RWPE1 (cell line): Measurements from ENCODE around the gene GRAMD1B.
A peak's percentile ranks its signal among the peaks of the same experiment; 100 is the strongest.
"Not testable (repeated sequence)": the region's sequence is repeated elsewhere in the genome, so short reads cannot be mapped to it uniquely, and the experiment has no call there.

Experiments
- CTCF ChIA-PET: fragments of 350-600 bp; sonication (Branson Sonifier 250); formaldehyde crosslinking; extraction: SDS; loops from one replicate; lab custom pipeline; 2021; lab: Yijun Ruan, JAX
- POLR2A ChIA-PET: fragments of 400-600 bp; formaldehyde crosslinking; extraction: SDS; loops from one replicate; lab custom pipeline; 2020; ENCODE audit warnings: antibody characterized with exemption; ENCODE audit not compliant: low non-redundant PET; lab: Yijun Ruan, JAX
- DNase-seq: peaks from one replicate; pipeline ENCODE4 v3.0.0; 2012; ENCODE audit warnings: low spot score
- H3K27ac ChIP-seq: fragments of 450-650 bp; 2 replicates; pipeline ENCODE4 v1.5.1; 2017
- TF ChIP-seq, protein P1 (sequence below): fragments of 450-650 bp; conservative IDR thresholded peaks from 2 replicates; pipeline ENCODE4 v1.5.1; 2017; ENCODE audit warnings: low read depth, mild to moderate bottlenecking

Gene GRAMD1B

DNA sequence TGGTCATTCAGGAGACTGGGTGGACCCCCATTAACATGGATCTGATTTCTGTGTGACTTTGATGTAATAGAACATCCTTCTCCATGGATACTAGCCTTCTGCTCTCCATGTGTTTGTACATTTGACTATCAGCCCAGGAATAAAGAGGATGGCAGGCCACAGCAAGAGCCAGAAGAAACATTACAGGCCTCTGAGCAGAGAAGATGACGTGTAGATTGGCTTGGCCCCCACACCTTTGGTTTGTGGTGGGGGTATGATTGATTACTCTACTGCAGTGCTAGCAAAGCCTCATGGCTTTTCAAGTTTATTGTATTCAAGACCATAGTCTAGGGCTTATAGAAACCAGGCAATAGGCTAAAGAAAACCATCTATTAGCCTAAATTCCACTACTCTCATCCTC is 77.0 kb downstream of the GRAMD1B start:
- TF ChIP-seq, protein P1, sequence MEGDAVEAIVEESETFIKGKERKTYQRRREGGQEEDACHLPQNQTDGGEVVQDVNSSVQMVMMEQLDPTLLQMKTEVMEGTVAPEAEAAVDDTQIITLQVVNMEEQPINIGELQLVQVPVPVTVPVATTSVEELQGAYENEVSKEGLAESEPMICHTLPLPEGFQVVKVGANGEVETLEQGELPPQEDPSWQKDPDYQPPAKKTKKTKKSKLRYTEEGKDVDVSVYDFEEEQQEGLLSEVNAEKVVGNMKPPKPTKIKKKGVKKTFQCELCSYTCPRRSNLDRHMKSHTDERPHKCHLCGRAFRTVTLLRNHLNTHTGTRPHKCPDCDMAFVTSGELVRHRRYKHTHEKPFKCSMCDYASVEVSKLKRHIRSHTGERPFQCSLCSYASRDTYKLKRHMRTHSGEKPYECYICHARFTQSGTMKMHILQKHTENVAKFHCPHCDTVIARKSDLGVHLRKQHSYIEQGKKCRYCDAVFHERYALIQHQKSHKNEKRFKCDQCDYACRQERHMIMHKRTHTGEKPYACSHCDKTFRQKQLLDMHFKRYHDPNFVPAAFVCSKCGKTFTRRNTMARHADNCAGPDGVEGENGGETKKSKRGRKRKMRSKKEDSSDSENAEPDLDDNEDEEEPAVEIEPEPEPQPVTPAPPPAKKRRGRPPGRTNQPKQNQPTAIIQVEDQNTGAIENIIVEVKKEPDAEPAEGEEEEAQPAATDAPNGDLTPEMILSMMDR, result no peak
- H3K27ac ChIP-seq, result no peak overlapping the region
- no peak for DNase-seq
- CTCF ChIA-PET, result interaction anchor here (0.6 kb wide), 1 partner anchor 34 kb away, joined by 3 read pairs; no protein-coding TSS in a partner anchor
- POLR2A ChIA-PET, result no interaction called here

DNA sequence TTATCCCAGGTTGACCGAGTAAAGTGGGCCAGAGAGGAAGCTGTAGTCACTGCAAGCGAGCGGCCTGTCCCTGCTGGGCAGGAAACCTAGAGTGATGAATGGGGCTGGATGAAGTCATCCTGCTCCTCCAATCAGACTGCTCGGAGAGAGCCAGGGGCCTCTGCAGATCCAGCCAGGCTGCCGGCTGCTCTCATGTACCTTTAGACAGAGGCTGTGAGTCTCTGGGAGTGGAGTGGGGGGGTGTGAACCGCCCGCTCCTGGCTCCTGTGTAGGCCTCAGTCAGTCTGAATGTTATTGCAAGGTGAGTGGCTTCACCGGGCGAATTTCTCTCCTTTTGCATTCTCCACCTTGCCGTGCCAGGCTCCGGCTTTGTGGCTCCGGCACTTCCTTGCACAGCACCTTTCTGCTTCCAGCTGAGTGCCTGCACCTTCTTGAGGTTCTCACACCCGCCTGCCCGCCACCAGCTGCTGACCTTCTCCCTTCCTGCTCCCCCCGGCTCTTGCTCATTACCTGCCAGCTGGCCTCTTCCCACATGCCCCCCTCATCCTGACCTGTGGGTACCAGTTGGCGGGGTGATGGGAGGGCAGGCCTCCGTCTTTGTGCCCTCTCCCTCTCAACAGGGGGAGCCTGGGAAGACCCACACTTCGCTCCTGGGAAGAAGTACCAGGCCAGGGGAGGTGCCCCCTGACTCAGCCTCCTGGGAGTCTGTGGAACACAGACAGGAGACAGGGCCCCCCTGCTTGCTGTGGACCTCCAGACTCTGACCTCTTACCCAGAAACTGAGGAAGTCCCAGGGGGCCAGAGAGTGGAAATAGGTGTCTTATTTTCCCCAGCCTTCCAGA is 79.9 kb downstream of the GRAMD1B start:
- no peak for DNase-seq
- ChIA-PET POLR2A (no interaction called here), CTCF (interaction anchor here (1.5 to 1.9 kb wide), 3 partner anchors 8 to 51 kb away, joined by 5 to 12 read pairs (median 5); no protein-coding TSS in a partner anchor)
- TF ChIP-seq, protein P1, result no peak
- H3K27ac ChIP-seq, result no peak overlapping the region

DNA sequence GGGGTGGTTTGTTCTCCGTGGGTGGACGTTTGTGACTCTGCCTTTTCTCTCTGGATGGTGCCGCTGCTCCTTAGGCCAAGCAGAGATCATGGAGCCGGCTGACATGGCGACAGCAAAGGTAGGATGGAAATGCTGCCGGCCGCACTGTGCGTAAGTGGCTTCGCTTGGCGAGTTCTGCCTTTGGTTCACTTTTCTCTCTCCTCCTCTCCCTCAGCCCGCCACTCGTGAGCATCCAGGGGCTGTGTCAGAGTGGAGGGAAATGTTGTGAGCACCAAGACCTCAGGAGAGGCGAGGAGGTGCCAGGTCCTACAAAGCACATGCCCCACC is 80.5 kb downstream of the GRAMD1B start:
- DNase-seq, result no peak
- ChIA-PET CTCF (interaction anchor here (1.1 to 1.9 kb wide), 4 partner anchors 9 to 223 kb away, joined by 4 to 12 read pairs (median 5); no protein-coding TSS in a partner anchor), POLR2A (no interaction called here)
- no peak overlapping the region for H3K27ac ChIP-seq
- TF ChIP-seq, protein P1, result no peak

DNA sequence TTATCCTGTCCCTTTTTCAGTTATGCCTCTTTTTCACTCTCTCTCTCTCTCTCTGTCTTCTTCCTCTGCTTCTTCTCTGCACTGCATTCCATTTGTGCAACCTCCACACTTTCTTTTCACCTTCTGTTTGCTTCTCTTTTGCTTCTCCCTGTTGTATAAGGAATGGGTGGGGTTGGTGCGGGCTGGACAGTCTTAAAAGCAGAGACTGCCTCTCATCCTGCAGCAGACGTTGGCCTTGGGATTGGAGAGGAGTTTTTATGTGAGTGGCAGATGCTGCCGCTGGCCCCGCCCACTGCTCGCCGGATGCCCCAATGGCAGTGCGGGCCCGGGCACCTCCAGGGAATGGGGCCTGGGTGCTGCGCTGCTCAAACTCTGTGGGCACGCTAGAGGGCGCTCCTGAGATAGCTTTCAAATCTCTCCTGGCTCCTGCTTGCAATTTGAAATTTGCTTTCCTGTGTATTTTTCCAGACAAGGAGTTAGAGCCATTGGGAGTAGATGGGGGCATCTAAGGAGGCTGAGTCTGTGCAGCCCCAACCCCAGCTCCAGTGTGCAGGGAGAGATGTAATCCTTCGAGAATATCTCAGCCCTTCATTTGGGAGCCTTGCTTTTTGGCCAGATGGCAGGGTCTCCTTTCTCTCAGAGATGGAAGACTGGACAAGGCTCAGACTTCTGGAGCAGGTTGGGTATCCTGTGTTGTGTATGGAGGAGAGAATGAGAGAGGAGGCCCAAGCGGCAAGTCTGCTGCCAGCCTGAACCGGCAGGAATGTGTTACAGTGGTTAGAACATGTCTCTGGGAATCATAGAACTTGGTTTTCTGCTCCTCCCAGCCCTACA is 81.2 kb downstream of the GRAMD1B start:
- TF ChIP-seq, protein P1, result peak; percentile 89
- POLR2A ChIA-PET, result interaction anchor here (0.7 kb wide), 1 partner anchor 111 kb away, joined by 3 read pairs; no protein-coding TSS in a partner anchor
- peak; percentile 89 for DNase-seq
- CTCF ChIA-PET, result interaction anchor here (0.6 to 1.9 kb wide), 10 partner anchors 10 to 224 kb away, joined by 3 to 12 read pairs (median 4); no protein-coding TSS in a partner anchor
- no peak overlapping the region for H3K27ac ChIP-seq

DNA sequence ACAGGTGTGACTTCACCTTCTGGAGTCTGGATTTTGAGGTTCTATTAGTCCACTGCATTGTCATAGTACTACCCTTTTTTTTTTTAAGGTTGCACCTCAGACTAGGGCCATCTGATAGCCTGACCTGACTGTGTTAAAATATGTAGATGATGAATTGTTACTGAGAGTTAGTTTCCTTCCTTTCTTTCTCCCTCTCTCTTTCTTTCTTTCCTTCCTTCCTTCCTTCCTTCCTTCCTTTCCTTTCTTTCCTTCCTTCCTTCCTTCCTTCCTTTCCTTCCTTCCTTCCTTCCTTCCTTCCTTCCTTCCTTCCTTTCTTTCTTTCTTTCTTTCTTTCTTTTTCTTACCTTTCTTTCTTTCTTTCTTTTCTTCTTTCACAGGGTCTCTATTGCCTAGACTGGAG is 83.2 kb downstream of the GRAMD1B start:
- H3K27ac ChIP-seq, DNase-seq, POLR2A ChIA-PET: not testable (repeated sequence)
- CTCF ChIA-PET, result interaction anchor here (0.6 kb wide), 1 partner anchor 67 kb away, joined by 6 read pairs; no protein-coding TSS in a partner anchor

DNA sequence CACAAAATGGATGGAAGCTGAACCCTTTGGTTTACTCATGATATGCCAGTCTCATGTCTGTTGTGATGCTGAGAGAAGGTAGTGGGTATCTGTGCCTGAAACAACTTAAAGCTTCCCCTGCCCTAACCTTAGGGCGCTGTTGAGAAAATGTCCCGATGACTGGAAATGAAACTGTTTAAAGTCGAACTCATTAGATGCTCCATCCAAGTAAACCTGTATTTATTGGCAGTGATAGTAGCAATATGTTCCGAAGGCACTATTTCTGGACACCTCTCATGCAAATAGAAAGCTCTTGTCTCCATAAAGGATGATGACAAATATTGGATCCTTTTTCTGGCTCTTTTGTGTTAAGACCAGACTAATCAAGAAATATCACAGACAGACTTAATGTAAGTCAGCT is 86.2 kb downstream of the GRAMD1B start:
- H3K27ac ChIP-seq, result no peak overlapping the region
- POLR2A ChIA-PET, result no interaction called here
- CTCF ChIA-PET, result interaction anchor here (0.5 kb wide), 1 partner anchor 8 kb away, joined by 3 read pairs; no protein-coding TSS in a partner anchor

More for the DNA sequence above, 86.2 kb downstream of the GRAMD1B start:
- no peak for DNase-seq
- TF ChIP-seq, protein P1, result no peak
